Ovary (tissue), 3 donors: Measurements from ENCODE around the gene STARD7.

ENCODE experiments used
- EP300 ChIP-seq: sonication (generic); formaldehyde crosslinking; IDR thresholded peaks from one replicate; pipeline ENCODE4 v1.6.1; 2017; ENCODE audit warnings: antibody characterized with exemption
- POLR2A ChIP-seq: fragments of 450-650 bp; IDR thresholded peaks from one replicate; pipeline ENCODE4 v1.6.1; 2017; ENCODE audit warnings: antibody characterized with exemption, mild to moderate bottlenecking, moderate library complexity
- TF ChIP-seq, protein P1 (sequence below), 3 donors: fragments of 450-650 bp in 2 of 3; fragments of 200-600 bp in 1 of 3; IDR thresholded peaks; one replicate each; pipeline versions ENCODE4 v1.5.1 to v1.8.0; 2016 to 2022; ENCODE audit warnings: antibody characterized with exemption in 3 of 3, mild to moderate bottlenecking in 1 of 3
- donor health status: DM: no; HTN: no; CAD: no.

GRCh38 chr2:96167407-96168013, 41.1 kb downstream of the STARD7 start:
- TF ChIP-seq, protein P1, sequence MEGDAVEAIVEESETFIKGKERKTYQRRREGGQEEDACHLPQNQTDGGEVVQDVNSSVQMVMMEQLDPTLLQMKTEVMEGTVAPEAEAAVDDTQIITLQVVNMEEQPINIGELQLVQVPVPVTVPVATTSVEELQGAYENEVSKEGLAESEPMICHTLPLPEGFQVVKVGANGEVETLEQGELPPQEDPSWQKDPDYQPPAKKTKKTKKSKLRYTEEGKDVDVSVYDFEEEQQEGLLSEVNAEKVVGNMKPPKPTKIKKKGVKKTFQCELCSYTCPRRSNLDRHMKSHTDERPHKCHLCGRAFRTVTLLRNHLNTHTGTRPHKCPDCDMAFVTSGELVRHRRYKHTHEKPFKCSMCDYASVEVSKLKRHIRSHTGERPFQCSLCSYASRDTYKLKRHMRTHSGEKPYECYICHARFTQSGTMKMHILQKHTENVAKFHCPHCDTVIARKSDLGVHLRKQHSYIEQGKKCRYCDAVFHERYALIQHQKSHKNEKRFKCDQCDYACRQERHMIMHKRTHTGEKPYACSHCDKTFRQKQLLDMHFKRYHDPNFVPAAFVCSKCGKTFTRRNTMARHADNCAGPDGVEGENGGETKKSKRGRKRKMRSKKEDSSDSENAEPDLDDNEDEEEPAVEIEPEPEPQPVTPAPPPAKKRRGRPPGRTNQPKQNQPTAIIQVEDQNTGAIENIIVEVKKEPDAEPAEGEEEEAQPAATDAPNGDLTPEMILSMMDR (IDR thresholded peaks at IDR 0.05): no peak
- TF ChIP-seq EP300 (no peak), POLR2A (no peak)
